Measurements from ENCODE around the gene RREB1. TPM values are rescaled to one million over a fixed set of nuclear protein-coding genes. Genes with fewer than 3 reads are reported as not detected.
"Not testable (repeated sequence)": the region's sequence is repeated elsewhere in the genome, so short reads cannot be mapped to it uniquely, and the experiment has no call there.

Gene RREB1
- total RNA-seq, 1 donor from 2014 or later = 57.6 TPM

DNA sequence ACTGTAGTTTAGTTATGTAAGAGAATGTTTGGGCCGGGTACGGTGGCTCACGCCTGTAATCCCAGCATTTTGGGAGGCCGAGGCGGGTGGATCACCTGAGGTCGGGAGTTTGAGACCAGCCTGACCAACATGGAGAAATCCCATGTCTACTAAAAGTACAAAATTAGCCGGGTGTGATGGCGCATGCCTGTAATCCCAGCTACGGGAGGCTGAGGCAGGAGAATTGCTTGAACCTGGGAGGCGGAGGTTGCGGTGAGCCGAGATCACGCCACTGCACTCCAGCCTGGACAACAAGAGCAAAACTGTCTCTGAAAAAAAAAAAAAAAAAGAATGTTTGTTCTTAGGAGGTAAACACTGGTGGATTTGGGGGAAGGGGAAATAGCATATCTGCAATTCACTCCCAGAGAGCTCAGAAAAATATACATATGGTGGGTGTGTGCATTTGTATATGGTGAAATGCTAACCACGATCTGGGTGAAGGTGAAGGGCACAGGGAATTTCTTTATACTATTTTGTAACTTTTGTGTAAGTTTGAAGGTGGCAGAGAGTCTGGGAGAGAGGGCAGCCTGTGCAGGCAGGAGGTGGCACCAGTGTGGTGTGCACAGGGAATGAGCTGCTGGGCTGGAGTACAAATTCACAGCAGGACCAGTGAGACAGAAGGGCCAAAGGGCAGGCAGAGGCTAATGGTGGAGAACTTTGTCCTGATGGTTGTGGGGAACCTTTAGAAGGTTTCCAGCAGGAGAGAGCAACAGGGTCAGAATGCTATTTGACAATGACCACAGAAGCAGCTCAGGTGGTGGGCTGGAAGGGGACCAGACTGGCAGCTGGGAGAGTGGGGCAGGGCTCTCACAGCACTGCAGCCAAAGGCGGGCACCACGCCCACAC, 162.8 kb downstream of the RREB1 start:
- DNase-seq (ENCODE audit: low spot score) = no peak
- no peak overlapping the region for H3K4me3 Mint-ChIP-seq (ENCODE audit: unreplicated experiment)
- H3K27ac Mint-ChIP-seq (ENCODE audit: unreplicated experiment) = no peak overlapping the region

DNA sequence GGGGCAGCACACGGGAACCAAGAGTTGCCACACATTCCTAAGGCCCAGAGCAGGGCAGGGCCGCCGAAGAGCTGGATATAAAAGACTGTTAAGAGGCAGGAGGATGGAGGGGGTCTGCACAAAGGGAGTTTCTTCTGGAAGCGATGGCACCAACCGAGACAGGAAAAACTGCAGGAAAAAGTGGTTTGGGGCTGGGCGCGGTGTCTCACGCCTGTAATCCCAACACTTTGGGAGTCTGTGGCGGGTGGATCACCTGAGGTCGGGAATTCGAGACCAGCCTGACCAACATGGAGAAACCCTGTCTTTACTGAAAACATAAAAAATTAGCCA, 163.4 kb downstream of the RREB1 start:
- no peak for DNase-seq (ENCODE audit: low spot score)
- Mint-ChIP-seq H3K4me3 (ENCODE audit: unreplicated experiment) (no peak overlapping the region), H3K27ac (ENCODE audit: unreplicated experiment) (no peak overlapping the region), H3K9me3 (ENCODE audit: unreplicated experiment) (no peaks in the 10 kb centered on the region), H3K36me3 (ENCODE audit: low read depth, unreplicated experiment) (peaks cover 4% of the 10 kb centered on the region), H3K27me3 (ENCODE audit: unreplicated experiment) (peaks cover 3% of the 10 kb centered on the region), H3K4me1 (ENCODE audit: unreplicated experiment) (peaks cover 3% of the 10 kb centered on the region)
- TF ChIP-seq CTCF (IDR thresholded peaks at IDR 0.05; ENCODE audit: unreplicated experiment) = no peak

More for the DNA sequence above, 162.8 kb downstream of the RREB1 start:
- peaks cover 3% of the 10 kb centered on the region for H3K27me3 Mint-ChIP-seq (ENCODE audit: unreplicated experiment)
- H3K9me3 Mint-ChIP-seq (ENCODE audit: unreplicated experiment) = no peaks in the 10 kb centered on the region
- peaks cover 3% of the 10 kb centered on the region for H3K4me1 Mint-ChIP-seq (ENCODE audit: unreplicated experiment)
- no peak for TF ChIP-seq CTCF (IDR thresholded peaks at IDR 0.05; ENCODE audit: unreplicated experiment)
- H3K36me3 Mint-ChIP-seq (ENCODE audit: low read depth, unreplicated experiment) = peaks cover 4% of the 10 kb centered on the region

DNA sequence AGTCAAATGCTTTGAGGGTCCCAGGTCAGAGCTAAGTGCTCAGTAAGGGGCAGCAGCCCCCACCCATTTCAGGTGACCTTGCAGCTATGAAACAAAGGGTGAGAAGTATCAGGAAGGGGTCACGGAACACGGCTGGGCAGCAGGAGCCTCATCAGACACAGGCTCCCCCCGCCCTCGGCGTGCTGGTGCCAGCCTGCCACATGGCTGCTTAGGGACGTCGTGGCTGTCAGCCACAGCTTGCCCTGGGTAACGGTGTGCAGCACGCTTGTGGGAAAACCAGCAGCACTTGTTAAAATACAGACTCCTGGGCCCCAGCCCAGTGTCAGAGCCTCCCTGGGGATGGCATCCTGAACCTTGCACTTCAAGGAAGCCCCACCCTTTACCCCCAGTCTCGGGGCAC, 165.9 kb downstream of the RREB1 start:
- no peak overlapping the region for H3K27ac Mint-ChIP-seq (ENCODE audit: unreplicated experiment)
- no peak for DNase-seq (ENCODE audit: low spot score)
- no peak overlapping the region for H3K4me3 Mint-ChIP-seq (ENCODE audit: unreplicated experiment)

GRCh38 chr6:7274525-7274924, 166.8 kb downstream of the RREB1 start:
- not testable (repeated sequence) for H3K4me3 Mint-ChIP-seq (ENCODE audit: unreplicated experiment); H3K27ac Mint-ChIP-seq (ENCODE audit: unreplicated experiment); H3K27me3 Mint-ChIP-seq (ENCODE audit: unreplicated experiment); H3K36me3 Mint-ChIP-seq (ENCODE audit: low read depth, unreplicated experiment); H3K4me1 Mint-ChIP-seq (ENCODE audit: unreplicated experiment); DNase-seq (ENCODE audit: low spot score); H3K9me3 Mint-ChIP-seq (ENCODE audit: unreplicated experiment)

More for the DNA sequence above, 165.9 kb downstream of the RREB1 start:
- Mint-ChIP-seq H3K9me3 (ENCODE audit: unreplicated experiment) (no peaks in the 10 kb centered on the region), H3K36me3 (ENCODE audit: low read depth, unreplicated experiment) (peaks cover 4% of the 10 kb centered on the region), H3K4me1 (ENCODE audit: unreplicated experiment) (peaks cover 3% of the 10 kb centered on the region), H3K27me3 (ENCODE audit: unreplicated experiment) (peaks cover 3% of the 10 kb centered on the region)
- TF ChIP-seq CTCF (IDR thresholded peaks at IDR 0.05; ENCODE audit: unreplicated experiment) = no peak

- Mint-ChIP-seq H3K36me3 (ENCODE audit: low read depth, unreplicated experiment) (no peaks in the 10 kb centered on the region), H3K27me3 (ENCODE audit: unreplicated experiment) (peaks cover 1% of the 10 kb centered on the region), H3K4me3 (ENCODE audit: unreplicated experiment) (no peak overlapping the region), H3K4me1 (ENCODE audit: unreplicated experiment) (no peaks in the 10 kb centered on the region), H3K27ac (ENCODE audit: unreplicated experiment) (no peak overlapping the region), H3K9me3 (ENCODE audit: unreplicated experiment) (no peaks in the 10 kb centered on the region)
- peak; percentile 14 for TF ChIP-seq CTCF (IDR thresholded peaks at IDR 0.05; ENCODE audit: unreplicated experiment)
- no peak for DNase-seq (ENCODE audit: low spot score)
Observed at GRCh38 chr6:7276199-7276524, 168.4 kb downstream of the RREB1 start.

Data from endothelial cell (in vitro differentiated cells).